ENCODE data around the gene GUCY1B1. TPM values are rescaled to one million over a fixed set of nuclear protein-coding genes. Genes with fewer than 3 reads are reported as not detected.

Gene GUCY1B1
- total RNA-seq, 1 donor: 1.1 TPM

- no peak overlapping the region for H2AFZ ChIP-seq (ENCODE audit: low read length)
- DNase-seq (ENCODE audit: insufficient read length, low spot score, missing footprints): no peak
- no peak overlapping the region for H3K27ac ChIP-seq (ENCODE audit: low read depth, low read length)
- no peaks in the 10 kb centered on the region for H3K36me3 ChIP-seq (ENCODE audit: insufficient read depth, low read length)
- peaks cover 3% of the 10 kb centered on the region for H3K4me1 ChIP-seq (ENCODE audit: insufficient read depth, low read length)
- no peak overlapping the region for H3K4me2 ChIP-seq (ENCODE audit: insufficient read depth, low read length)
- H3K79me2 ChIP-seq (ENCODE audit: insufficient read depth, low read length): no peaks in the 10 kb centered on the region
- H3K4me3 ChIP-seq (ENCODE audit: insufficient read depth, low read length): no peak overlapping the region
- no peaks in the 10 kb centered on the region for H4K20me1 ChIP-seq (ENCODE audit: insufficient read depth, low read length)
- H3K27me3 ChIP-seq (ENCODE audit: insufficient read depth, low read length): no peaks in the 10 kb centered on the region
- no peak for TF ChIP-seq CTCF (IDR thresholded peaks at IDR 0.05; ENCODE audit: extremely low read depth, low read depth, low read length)
- H3K9me3 ChIP-seq (ENCODE audit: low read depth, low read length): no peaks in the 10 kb centered on the region
These were observed 2.2 kb downstream of the GUCY1B1 start for GRCh38 chr4:155761047-155761446.

GRCh38 chr4:155761916-155762315 is 3.1 kb downstream of the GUCY1B1 start:
- TF ChIP-seq CTCF (IDR thresholded peaks at IDR 0.05; ENCODE audit: extremely low read depth, low read depth, low read length): no peak
- Histone ChIP-seq H3K36me3 (ENCODE audit: insufficient read depth, low read length) (no peaks in the 10 kb centered on the region), H4K20me1 (ENCODE audit: insufficient read depth, low read length) (no peaks in the 10 kb centered on the region), H3K27ac (ENCODE audit: low read depth, low read length) (no peak overlapping the region), H3K9me3 (ENCODE audit: low read depth, low read length) (no peaks in the 10 kb centered on the region), H3K4me3 (ENCODE audit: insufficient read depth, low read length) (no peak overlapping the region), H2AFZ (ENCODE audit: low read length) (no peak overlapping the region), H3K4me1 (ENCODE audit: insufficient read depth, low read length) (peaks cover 3% of the 10 kb centered on the region), H3K79me2 (ENCODE audit: insufficient read depth, low read length) (no peaks in the 10 kb centered on the region), H3K4me2 (ENCODE audit: insufficient read depth, low read length) (no peak overlapping the region), H3K27me3 (ENCODE audit: insufficient read depth, low read length) (no peaks in the 10 kb centered on the region)
- DNase-seq (ENCODE audit: insufficient read length, low spot score, missing footprints): no peak

- Histone ChIP-seq H4K20me1 (ENCODE audit: insufficient read depth, low read length) (no peaks in the 10 kb centered on the region), H3K9me3 (ENCODE audit: low read depth, low read length) (no peaks in the 10 kb centered on the region), H2AFZ (ENCODE audit: low read length) (no peak overlapping the region), H3K4me3 (ENCODE audit: insufficient read depth, low read length) (no peak overlapping the region), H3K4me1 (ENCODE audit: insufficient read depth, low read length) (peaks cover 3% of the 10 kb centered on the region), H3K27ac (ENCODE audit: low read depth, low read length) (no peak overlapping the region), H3K36me3 (ENCODE audit: insufficient read depth, low read length) (no peaks in the 10 kb centered on the region), H3K79me2 (ENCODE audit: insufficient read depth, low read length) (no peaks in the 10 kb centered on the region), H3K4me2 (ENCODE audit: insufficient read depth, low read length) (no peak overlapping the region), H3K27me3 (ENCODE audit: insufficient read depth, low read length) (no peaks in the 10 kb centered on the region)
- TF ChIP-seq CTCF (IDR thresholded peaks at IDR 0.05; ENCODE audit: extremely low read depth, low read depth, low read length): no peak
- no peak for DNase-seq (ENCODE audit: insufficient read length, low spot score, missing footprints)
These were observed 3.5 kb downstream of the GUCY1B1 start for GRCh38 chr4:155762334-155762733.

GRCh38 chr4:155763551-155763950 is 4.7 kb downstream of the GUCY1B1 start:
- H3K27ac ChIP-seq (ENCODE audit: low read depth, low read length): no peak overlapping the region
- peaks cover 3% of the 10 kb centered on the region for H3K4me1 ChIP-seq (ENCODE audit: insufficient read depth, low read length)
- no peak for DNase-seq (ENCODE audit: insufficient read length, low spot score, missing footprints)
- no peaks in the 10 kb centered on the region for H3K36me3 ChIP-seq (ENCODE audit: insufficient read depth, low read length)
- no peak overlapping the region for H2AFZ ChIP-seq (ENCODE audit: low read length)
- no peaks in the 10 kb centered on the region for H3K27me3 ChIP-seq (ENCODE audit: insufficient read depth, low read length)
- H3K4me2 ChIP-seq (ENCODE audit: insufficient read depth, low read length): no peak overlapping the region
- H3K4me3 ChIP-seq (ENCODE audit: insufficient read depth, low read length): no peak overlapping the region
- H3K79me2 ChIP-seq (ENCODE audit: insufficient read depth, low read length): no peaks in the 10 kb centered on the region
- no peak for TF ChIP-seq CTCF (IDR thresholded peaks at IDR 0.05; ENCODE audit: extremely low read depth, low read depth, low read length)
- no peaks in the 10 kb centered on the region for H3K9me3 ChIP-seq (ENCODE audit: low read depth, low read length)
- no peaks in the 10 kb centered on the region for H4K20me1 ChIP-seq (ENCODE audit: insufficient read depth, low read length)
